ENCODE measurements around the gene CFL1. TPM values are rescaled to one million over a fixed set of nuclear protein-coding genes. Genes with fewer than 3 reads are reported as not detected.

Gene CFL1
- total RNA-seq, 4 donors from 2014 or later, result 485 to 798 (median 586) TPM

DNA sequence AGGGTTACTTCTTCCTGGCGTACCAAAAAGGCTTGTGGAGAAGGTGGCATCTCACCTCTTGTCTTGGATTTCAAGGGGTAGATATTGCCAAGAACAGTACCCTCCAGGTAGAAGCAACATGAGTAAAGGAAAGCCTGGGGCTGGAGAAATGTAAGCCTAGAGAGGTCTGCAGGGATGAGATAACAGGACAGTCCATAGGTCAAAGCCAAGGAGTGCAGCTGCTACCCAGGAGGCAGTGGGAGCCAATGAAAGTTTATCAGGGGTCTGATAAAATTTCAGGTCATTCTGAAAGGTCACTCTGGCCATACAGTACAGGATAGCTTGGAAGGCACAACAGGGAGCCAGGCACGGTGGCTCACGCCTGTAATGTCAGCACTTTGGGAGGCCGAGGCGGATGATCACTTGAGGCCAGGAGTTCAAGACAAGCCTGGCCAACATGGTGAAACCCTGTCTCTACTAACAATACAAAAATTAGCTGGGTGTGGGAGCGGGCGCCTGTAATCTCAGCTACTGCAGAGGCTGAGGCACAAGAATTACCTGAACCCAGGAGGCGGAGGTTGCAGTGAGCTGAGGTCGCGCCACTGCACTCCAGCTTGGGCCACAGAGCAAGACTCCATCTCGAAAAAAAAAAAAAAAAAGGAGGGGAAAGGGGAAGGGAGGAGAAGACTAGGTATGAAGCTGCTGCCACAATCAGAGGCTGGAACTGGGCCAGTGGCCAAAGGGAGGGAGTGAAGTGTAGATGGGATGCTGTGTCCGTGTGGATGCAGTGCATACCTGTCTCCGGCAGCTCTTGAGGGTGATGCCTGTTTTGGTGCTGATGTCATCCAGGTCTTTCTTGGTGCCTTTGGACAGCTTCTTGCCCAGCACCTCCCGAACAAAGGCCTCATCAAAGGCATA is 29.1 kb upstream of the CFL1 start:
- TF ChIP-seq, protein P1, sequence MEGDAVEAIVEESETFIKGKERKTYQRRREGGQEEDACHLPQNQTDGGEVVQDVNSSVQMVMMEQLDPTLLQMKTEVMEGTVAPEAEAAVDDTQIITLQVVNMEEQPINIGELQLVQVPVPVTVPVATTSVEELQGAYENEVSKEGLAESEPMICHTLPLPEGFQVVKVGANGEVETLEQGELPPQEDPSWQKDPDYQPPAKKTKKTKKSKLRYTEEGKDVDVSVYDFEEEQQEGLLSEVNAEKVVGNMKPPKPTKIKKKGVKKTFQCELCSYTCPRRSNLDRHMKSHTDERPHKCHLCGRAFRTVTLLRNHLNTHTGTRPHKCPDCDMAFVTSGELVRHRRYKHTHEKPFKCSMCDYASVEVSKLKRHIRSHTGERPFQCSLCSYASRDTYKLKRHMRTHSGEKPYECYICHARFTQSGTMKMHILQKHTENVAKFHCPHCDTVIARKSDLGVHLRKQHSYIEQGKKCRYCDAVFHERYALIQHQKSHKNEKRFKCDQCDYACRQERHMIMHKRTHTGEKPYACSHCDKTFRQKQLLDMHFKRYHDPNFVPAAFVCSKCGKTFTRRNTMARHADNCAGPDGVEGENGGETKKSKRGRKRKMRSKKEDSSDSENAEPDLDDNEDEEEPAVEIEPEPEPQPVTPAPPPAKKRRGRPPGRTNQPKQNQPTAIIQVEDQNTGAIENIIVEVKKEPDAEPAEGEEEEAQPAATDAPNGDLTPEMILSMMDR (IDR thresholded peaks at IDR 0.05), result no peak
- DNase-seq (ENCODE audit: low spot score), result no peak
- no peak for ATAC-seq (ENCODE audit: low FRiP score)

DNA sequence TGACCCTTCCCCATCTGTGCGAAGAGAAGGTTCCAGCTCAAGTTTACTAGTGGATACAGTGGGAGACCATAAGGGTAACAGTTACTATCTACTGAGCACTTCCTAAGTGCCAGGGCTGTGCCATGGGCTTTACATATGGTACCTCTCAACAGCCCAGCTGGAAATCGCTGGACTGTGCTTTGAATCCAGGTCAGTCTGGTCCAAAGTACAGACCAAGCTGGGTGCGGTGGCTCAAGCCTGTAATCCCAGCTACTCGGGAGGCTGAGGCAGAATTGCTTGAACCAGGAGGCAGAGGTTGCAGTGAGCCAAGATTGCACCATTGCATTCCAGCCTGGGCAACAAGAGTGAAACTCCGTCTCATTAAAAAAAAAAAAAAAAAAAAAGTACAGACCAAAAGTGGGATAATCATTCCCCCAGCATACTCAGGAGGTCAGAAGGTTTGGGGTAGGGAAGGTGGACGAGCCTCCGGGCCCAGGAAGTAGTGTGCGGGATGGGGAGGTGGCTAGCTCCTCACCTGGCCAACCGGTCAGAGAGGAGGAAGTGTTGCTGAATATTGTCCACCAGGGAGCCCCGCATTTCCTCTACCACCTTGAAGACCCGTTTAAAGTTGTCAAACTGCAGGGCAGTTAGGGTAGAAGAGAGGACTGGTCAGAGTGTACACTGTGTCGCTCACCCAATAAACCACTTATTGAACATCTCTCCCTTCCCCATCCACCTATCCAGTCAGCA is 28.0 kb upstream of the CFL1 start:
- TF ChIP-seq, protein P1 (IDR thresholded peaks at IDR 0.05), result no peak
- DNase-seq (ENCODE audit: low spot score), result no peak

DNA sequence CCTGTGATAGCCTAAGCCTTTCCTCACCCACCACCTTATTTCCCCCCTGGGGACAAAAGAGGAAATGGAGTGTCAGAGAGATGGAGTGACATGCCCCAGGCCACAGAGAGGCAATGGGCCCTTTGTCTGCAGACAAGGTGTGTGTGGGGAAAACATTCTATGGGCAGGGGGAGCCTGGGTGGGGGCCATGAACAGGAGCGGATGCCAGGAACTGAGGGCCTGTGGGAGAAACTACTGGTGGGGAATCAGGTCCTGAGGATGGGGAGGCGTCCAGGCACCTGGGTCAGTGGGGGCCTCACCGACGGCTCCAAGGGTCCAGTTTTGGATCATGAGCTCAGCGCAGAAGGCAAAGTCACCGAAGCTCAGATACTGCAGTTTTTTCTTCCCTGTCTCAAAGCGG is 27.3 kb upstream of the CFL1 start:
- DNase-seq (ENCODE audit: low spot score) (no peak), ATAC-seq (ENCODE audit: low FRiP score) (no peak)
- TF ChIP-seq, protein P1 (IDR thresholded peaks at IDR 0.05), result no peak

More for the DNA sequence above, 28.0 kb upstream of the CFL1 start:
- no peak for ATAC-seq (ENCODE audit: low FRiP score)

DNA sequence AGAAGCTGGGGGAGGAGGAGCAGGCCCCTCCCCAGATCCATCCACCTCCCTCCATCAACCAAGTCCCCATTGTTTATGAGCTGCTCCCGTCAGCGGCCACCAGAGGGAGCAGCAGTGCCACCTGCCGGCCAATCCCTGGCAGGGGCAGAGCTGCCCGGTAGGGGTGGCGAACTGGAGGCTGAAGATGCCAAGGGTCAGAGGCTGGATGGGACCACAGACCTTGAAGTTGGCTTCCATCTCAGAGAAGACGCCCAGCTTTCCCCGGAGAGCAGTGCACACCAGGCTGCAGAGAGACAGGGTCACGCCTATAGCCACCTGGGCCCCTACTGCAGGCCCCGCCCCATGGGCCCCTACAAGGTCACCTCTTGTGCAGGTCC is 26.7 kb upstream of the CFL1 start:
- ATAC-seq (ENCODE audit: low FRiP score) (no peak), DNase-seq (ENCODE audit: low spot score) (no peak)

DNA sequence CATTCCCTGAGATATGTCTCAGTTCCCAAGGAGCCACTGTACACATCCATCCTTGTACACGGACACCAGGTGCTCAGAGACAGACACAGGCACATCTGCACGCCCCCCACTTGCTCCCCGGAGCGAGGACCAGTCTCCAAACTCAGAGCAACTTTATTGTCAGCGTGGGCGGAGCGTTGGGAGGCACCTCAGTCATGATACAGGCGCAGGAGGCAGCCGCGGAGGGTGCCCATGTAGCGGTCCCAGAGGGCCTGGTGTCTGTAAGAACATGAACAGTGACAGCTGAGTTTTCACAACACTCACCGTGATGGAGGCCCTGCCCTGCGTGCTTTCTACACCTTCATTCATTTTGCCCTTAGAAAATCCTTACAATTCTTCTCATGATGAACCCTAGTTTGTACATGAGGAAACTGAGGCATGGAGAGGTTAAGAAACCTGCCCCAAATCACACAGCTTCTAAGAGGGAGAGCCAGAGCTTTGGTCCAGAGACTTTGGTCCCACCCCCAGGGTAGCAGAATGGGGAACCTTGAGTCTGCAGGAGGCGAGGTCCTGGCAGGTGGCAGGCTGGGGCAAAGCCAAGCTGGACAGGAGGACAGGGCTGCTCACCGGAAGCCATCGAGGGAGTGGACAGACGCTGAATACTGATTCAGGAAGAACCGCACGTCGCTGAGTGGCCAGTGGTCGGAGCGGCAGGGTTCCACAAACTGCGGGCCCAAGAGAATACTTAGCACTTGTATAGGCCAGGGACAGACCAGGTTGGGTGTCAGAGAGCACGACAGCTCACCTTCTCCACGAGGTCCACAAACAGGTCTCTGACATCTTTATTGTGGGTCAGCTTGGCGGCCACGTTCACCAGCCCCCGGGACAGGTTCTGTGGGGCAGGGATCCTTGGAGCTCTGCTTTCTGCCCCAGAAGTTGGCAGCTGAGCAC is 26.1 kb upstream of the CFL1 start:
- ATAC-seq (ENCODE audit: low FRiP score) (no peak), DNase-seq (ENCODE audit: low spot score) (no peak)
- TF ChIP-seq, protein P1 (IDR thresholded peaks at IDR 0.05), result no peak

More for the DNA sequence above, 26.7 kb upstream of the CFL1 start:
- TF ChIP-seq, protein P1 (IDR thresholded peaks at IDR 0.05), result peak in 2 of 3 donors; percentile 89 to 98

DNA sequence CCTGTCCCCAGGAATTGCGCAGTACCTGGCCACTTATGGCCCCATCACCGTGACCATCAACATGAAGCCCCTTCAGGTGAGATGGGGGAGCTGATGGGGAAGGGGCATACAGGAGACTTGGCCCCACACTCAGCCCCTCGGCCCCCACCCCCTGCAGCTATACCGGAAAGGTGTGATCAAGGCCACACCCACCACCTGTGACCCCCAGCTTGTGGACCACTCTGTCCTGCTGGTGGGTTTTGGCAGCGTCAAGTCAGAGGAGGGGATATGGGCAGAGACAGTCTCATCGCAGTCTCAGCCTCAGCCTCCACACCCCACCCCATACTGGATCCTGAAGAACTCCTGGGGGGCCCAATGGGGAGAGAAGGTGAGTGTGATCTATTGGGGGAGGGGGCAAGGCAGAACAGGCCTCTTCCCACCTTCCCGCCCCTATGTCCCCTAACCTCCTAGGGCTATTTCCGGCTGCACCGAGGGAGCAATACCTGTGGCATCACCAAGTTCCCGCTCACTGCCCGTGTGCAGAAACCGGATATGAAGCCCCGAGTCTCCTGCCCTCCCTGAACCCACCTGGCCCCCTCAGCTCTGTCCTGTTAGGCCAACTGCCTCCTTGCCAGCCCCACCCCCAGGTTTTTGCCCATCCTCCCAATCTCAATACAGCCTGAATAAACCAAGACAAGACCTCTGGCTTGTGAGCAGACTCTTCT is 25.2 kb upstream of the CFL1 start:
- no peak for DNase-seq (ENCODE audit: low spot score)
- TF ChIP-seq, protein P1 (IDR thresholded peaks at IDR 0.05), result no peak
- no peak for ATAC-seq (ENCODE audit: low FRiP score)

All from omental fat pad (tissue), 4 donors.